Measurements from ENCODE around the gene DOCK6.

The DOCK6 gene

DNA sequence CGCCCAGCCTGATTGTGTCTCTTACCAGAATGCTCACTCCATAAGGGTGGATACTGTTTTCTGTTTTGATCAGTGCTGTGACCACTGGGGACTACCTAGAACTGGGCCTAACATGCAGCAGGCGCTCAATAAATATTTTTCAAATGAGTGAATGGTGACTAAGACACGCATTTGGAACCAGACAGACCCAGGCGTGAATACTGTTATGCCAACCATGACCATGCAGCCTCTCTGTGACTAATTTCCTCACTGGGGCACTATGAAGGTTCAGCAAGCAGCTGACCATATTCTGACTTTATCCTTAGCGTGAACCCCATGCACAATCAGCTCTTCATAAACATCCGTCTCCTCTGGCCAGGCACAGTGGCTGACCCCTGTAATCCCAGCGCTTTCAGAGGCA lies 93.8 kb downstream of the DOCK6 start:
- Histone ChIP-seq H3K9me3 (ENCODE audit: control insufficient read depth, insufficient read depth, low read depth, low read length) (no peaks in the 10 kb centered on the region), H3K27ac (ENCODE audit: extremely low read depth, low read depth, low read length) (no peak overlapping the region), H3K4me1 (ENCODE audit: control insufficient read depth, insufficient read depth, low read length) (no peaks in the 10 kb centered on the region), H3K4me3 (ENCODE audit: low read depth, low read length) (no peak overlapping the region), H3K36me3 (ENCODE audit: control insufficient read depth in 2 of 2, insufficient read depth in 1 of 2, low read length in 2 of 2) (peaks cover 4 to 59% of the 10 kb centered on the region in 2 experiments; a peak in 2 of 3 replicates)
- CTCF ChIA-PET, result interaction anchor here (0.6 to 1.0 kb wide), 2 partner anchors 81 to 125 kb away, joined by 3 read pairs; no protein-coding TSS in a partner anchor
- POLR2A ChIA-PET, result interaction anchor here (1.0 kb wide), 1 partner anchor 14 kb away, joined by 3 read pairs; no protein-coding TSS in a partner anchor
- TF ChIP-seq ZNF26 (tag by site-specific recombination; IDR thresholded peaks at IDR 0.05), result no peak
- TF ChIP-seq ZNF157 (tag by site-specific recombination; IDR thresholded peaks at IDR 0.05), result peak; percentile 90

DNA sequence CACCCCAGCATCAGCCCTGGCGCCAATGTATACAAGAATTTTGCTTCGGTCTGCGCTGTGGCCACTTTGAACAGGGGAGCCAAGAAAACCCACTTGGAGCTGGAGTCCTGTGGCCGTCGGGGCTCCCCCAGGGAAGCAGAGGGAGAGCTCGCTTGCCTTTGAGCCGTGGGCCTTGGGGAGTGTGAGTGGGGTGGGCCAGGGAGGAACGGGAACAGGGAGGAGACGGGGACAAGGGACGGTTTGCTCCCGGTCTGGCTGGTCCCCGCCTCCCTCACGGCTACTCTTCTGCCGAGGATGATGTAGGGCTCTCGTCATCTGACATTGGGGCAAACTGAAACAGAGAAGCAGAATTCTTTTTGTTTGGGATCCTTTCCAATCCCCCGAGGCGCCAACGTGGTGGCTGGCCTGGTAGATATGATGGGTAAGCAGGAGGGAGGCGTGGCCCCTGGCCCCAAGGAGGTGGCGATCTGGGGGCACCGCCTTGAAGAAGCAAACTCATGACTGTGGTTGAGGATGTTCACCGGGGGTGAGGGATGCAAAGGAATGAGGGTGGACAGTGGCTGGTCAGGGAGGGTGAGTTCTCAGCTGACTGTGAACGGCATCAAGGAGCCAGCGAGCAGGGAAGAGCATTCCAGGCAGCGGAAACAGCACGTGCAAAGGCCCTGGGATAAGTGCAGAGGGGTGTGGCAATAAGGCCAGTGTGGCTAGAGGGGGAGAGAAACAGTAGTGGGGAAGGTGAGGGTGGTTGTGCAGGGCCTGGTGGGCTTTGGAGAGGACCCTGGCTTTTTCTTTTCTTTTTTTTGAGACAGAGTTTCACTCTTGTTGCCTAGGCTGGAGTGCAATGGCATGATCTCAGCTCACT lies 95.8 kb downstream of the DOCK6 start:
- Histone ChIP-seq H3K36me3 (ENCODE audit: control insufficient read depth in 2 of 2, insufficient read depth in 1 of 2, low read length in 2 of 2) (peaks cover 4 to 46% of the 10 kb centered on the region in 2 experiments; a peak in 2 of 3 replicates), H3K27ac (ENCODE audit: extremely low read depth, low read depth, low read length) (no peak overlapping the region), H3K9me3 (ENCODE audit: control insufficient read depth, insufficient read depth, low read depth, low read length) (no peaks in the 10 kb centered on the region), H3K4me1 (ENCODE audit: control insufficient read depth, insufficient read depth, low read length) (no peaks in the 10 kb centered on the region), H3K4me3 (ENCODE audit: low read depth, low read length) (no peak overlapping the region)
- ChIA-PET CTCF (interaction anchor here (0.6 kb wide), 1 partner anchor 1543 kb away, joined by 3 read pairs; no protein-coding TSS in a partner anchor), POLR2A (interaction anchor here (0.7 kb wide), 1 partner anchor 34 kb away, joined by 3 read pairs; no protein-coding TSS in a partner anchor)
- TF ChIP-seq ZNF623 (tag by site-specific recombination; IDR thresholded peaks at IDR 0.05) (peak; percentile 96), TCF7L2 (IDR thresholded peaks at IDR 0.05; ENCODE audit: borderline replicate concordance, low read depth, low read length) (no peak), ZNF692 (tag by site-specific recombination; IDR thresholded peaks at IDR 0.05) (no peak), ZNF621 (tag by site-specific recombination; IDR thresholded peaks at IDR 0.05) (0 out of 2 replicates have a peak, but pooled peaks have one; percentile 41)
- TF ChIP-seq, protein P1, sequence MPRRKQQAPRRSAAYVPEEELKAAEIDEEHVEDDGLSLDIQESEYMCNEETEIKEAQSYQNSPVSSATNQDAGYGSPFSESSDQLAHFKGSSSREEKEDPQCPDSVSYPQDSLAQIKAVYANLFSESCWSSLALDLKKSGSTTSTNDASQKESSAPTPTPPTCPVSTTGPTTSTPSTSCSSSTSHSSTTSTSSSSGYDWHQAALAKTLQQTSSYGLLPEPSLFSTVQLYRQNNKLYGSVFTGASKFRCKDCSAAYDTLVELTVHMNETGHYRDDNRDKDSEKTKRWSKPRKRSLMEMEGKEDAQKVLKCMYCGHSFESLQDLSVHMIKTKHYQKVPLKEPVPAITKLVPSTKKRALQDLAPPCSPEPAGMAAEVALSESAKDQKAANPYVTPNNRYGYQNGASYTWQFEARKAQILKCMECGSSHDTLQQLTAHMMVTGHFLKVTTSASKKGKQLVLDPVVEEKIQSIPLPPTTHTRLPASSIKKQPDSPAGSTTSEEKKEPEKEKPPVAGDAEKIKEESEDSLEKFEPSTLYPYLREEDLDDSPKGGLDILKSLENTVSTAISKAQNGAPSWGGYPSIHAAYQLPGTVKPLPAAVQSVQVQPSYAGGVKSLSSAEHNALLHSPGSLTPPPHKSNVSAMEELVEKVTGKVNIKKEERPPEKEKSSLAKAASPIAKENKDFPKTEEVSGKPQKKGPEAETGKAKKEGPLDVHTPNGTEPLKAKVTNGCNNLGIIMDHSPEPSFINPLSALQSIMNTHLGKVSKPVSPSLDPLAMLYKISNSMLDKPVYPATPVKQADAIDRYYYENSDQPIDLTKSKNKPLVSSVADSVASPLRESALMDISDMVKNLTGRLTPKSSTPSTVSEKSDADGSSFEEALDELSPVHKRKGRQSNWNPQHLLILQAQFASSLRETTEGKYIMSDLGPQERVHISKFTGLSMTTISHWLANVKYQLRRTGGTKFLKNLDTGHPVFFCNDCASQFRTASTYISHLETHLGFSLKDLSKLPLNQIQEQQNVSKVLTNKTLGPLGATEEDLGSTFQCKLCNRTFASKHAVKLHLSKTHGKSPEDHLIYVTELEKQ (tag by site-specific recombination; IDR thresholded peaks at IDR 0.05; ENCODE audit: borderline replicate concordance), result no peak

- H3K27ac ChIP-seq (ENCODE audit: extremely low read depth, low read depth, low read length), result no peak overlapping the region
- H3K4me3 ChIP-seq (ENCODE audit: low read depth, low read length), result no peak overlapping the region
- TF ChIP-seq ZNF121 (tag by site-specific recombination; IDR thresholded peaks at IDR 0.05), result 0 out of 2 replicates have a peak, but pooled peaks have one; percentile 48
- TF ChIP-seq ZBTB7A (tag by site-specific recombination; IDR thresholded peaks at IDR 0.05; ENCODE audit: low read depth), result no peak
- TF ChIP-seq ZNF311 (tag by site-specific recombination; IDR thresholded peaks at IDR 0.05; ENCODE audit: borderline replicate concordance), result no peak
- POLR2A ChIA-PET, result no interaction called here
- peaks cover 4 to 41% of the 10 kb centered on the region in 2 experiments; a peak in 2 of 3 replicates for H3K36me3 ChIP-seq (ENCODE audit: control insufficient read depth in 2 of 2, insufficient read depth in 1 of 2, low read length in 2 of 2)
- CTCF ChIA-PET, result no interaction called here
- H3K4me1 ChIP-seq (ENCODE audit: control insufficient read depth, insufficient read depth, low read length), result no peaks in the 10 kb centered on the region
- no peaks in the 10 kb centered on the region for H3K9me3 ChIP-seq (ENCODE audit: control insufficient read depth, insufficient read depth, low read depth, low read length)
Observed at GRCh38 chr19:11165486-11166030, 96.8 kb downstream of the DOCK6 start.
